Liver (tissue), 3 donors: ENCODE data around the gene DCP2.

ENCODE experiments used
- CTCF ChIP-seq: fragments of 150-350 bp; IDR thresholded peaks from 2 replicates; pipeline ENCODE4 v1.5.1; 2017; ENCODE audit warnings: improper control_type of control experiment, low read depth, low read length; ENCODE audit not compliant: missing input control
- MAX ChIP-seq: IDR thresholded peaks from 2 replicates; pipeline ENCODE4 v1.6.1; 2016; ENCODE audit warnings: antibody characterized with exemption
- RAD21 ChIP-seq, 2 donors: IDR thresholded peaks; 2 replicates each; pipeline ENCODE4 v1.6.1; 2016; ENCODE audit warnings: antibody characterized with exemption in 2 of 2, mild to moderate bottlenecking in 2 of 2
- YY1 ChIP-seq: IDR thresholded peaks from 2 replicates; pipeline ENCODE4 v1.6.1; 2016; ENCODE audit warnings: antibody characterized with exemption, mild to moderate bottlenecking
- donor health status: healthy.
- donor health status: healthy.

- TF ChIP-seq RAD21 (IDR thresholded peaks at IDR 0.05) (no peak), MAX (no peak), CTCF (no peak), YY1 (no peak)
Measured at GRCh38 chr5:112977440-112977861, 853 bp downstream of the DCP2 start.
